Prostate gland (tissue), 2 donors: Measurements from ENCODE around the gene PCYOX1L. TPM values are rescaled to one million over a fixed set of nuclear protein-coding genes. Genes with fewer than 3 reads are reported as not detected.

ENCODE experiments used
- DNase-seq: peaks from one replicate; pipeline ENCODE4 v3.0.0-alpha.2; 2019; ENCODE audit warnings: low spot score
- H3K27ac ChIP-seq, 2 donors: fragments of 200-600 bp; sonication (generic); 2 replicates each; pipeline ENCODE4 v1.5.1; 2017 to 2019
- H3K27me3 ChIP-seq: fragments of 200-600 bp; sonication (generic); replicated peaks from 2 replicates; pipeline ENCODE4 v1.5.1; 2019; ENCODE audit not compliant: insufficient read depth
- H3K36me3 ChIP-seq, 2 donors: fragments of 200-600 bp; sonication (generic); 1 replicate in 1 of 2; 2 replicates in 1 of 2; pipeline versions ENCODE4 v1.5.1 to v1.8.1; 2017 to 2019
- H3K4me1 ChIP-seq: fragments of 200-600 bp; sonication (generic); replicated peaks from 2 replicates; pipeline ENCODE4 v1.5.1; 2019
- H3K4me3 ChIP-seq, 2 donors: fragments of 200-600 bp; sonication (generic); 2 replicates each; pipeline ENCODE4 v1.5.1; 2017 to 2019
- H3K9me3 ChIP-seq: fragments of 200-600 bp; sonication (generic); 2 replicates; pipeline ENCODE4 v1.5.1; 2017
- POLR2A ChIP-seq: fragments of 450-650 bp; IDR thresholded peaks from one replicate; pipeline ENCODE4 v1.6.1; 2016; ENCODE audit warnings: antibody characterized with exemption, mild to moderate bottlenecking
- POLR2AphosphoS5 ChIP-seq: sonication (generic); formaldehyde crosslinking; IDR thresholded peaks from one replicate; pipeline ENCODE4 v1.6.1; 2017; ENCODE audit warnings: antibody characterized with exemption
- WGBS: methylation state at CpG from one replicate; pipeline ENCODE4 v1.1.5; 2018; 5-methylcytosine and 5-hydroxymethylcytosine counted together
- intact Hi-C: fragments of 100-400 bp; cut with DNase I; formaldehyde crosslinking; loops from one replicate; pipeline ENCODE4 v1.14.2; 2022
- total RNA-seq, 2 donors: library from RNA; depleted of rRNA; stranded (reverse); fragments of >200 nt; gene quantifications; one replicate each; pipeline ENCODE4 v1.1.0, GENCODE V29; 2016
- TF ChIP-seq, protein P1 (sequence below), 4 experiments: fragments of 200-600 bp in 2 of 4; fragments of 450-650 bp in 2 of 4; sonication (generic) in 2 of 4; IDR thresholded peaks; 1 replicate in 3 of 4; 2 replicates in 1 of 4; pipeline ENCODE4 v1.5.1; 2016 to 2019; ENCODE audit warnings: antibody characterized with exemption in 4 of 4, mild to moderate bottlenecking in 2 of 4, moderate library complexity in 2 of 4

The PCYOX1L gene
- total RNA-seq, 2 donors from 2014 or later, result 7.7 to 20.7 TPM

DNA sequence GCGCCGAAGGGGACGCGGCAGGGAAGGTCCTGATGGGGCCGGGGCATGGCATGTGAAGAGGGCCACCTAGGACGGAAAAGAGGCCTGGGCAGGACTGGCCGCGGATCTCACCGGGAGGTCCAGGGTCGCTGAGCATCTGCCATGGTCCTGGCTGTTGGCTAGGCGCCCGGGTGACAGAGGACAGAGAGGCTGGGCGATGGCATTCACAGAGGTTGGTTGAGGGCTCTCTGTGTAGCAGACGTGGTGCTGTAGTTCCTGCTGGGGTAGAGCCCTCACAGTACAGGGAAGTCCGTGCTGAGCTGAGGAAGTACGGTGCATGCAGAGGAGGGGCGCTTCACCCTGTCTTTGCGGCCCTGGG, 427 bp downstream of the PCYOX1L start:
- no peaks in the 10 kb centered on the region for H3K27me3 ChIP-seq
- H3K36me3 ChIP-seq, result no peaks in the 10 kb centered on the region
- no peak for DNase-seq
- H3K4me1 ChIP-seq, result no peaks in the 10 kb centered on the region
- no peaks in the 10 kb centered on the region for H3K9me3 ChIP-seq
- intact Hi-C loops, result loop anchor here (5.0 kb wide), 1 partner anchor 91 kb away; no protein-coding TSS in a partner anchor
- peak overlapping the region; percentile 28 to 47 for H3K27ac ChIP-seq
- WGBS, result 1% methylated on average over 17 of the region's 18 CpGs
- TF ChIP-seq POLR2A, result no peak
- no peak for TF ChIP-seq POLR2AphosphoS5
- TF ChIP-seq, protein P1, sequence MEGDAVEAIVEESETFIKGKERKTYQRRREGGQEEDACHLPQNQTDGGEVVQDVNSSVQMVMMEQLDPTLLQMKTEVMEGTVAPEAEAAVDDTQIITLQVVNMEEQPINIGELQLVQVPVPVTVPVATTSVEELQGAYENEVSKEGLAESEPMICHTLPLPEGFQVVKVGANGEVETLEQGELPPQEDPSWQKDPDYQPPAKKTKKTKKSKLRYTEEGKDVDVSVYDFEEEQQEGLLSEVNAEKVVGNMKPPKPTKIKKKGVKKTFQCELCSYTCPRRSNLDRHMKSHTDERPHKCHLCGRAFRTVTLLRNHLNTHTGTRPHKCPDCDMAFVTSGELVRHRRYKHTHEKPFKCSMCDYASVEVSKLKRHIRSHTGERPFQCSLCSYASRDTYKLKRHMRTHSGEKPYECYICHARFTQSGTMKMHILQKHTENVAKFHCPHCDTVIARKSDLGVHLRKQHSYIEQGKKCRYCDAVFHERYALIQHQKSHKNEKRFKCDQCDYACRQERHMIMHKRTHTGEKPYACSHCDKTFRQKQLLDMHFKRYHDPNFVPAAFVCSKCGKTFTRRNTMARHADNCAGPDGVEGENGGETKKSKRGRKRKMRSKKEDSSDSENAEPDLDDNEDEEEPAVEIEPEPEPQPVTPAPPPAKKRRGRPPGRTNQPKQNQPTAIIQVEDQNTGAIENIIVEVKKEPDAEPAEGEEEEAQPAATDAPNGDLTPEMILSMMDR (IDR thresholded peaks at IDR 0.05), result no peak
- peak overlapping the region; percentile 60 to 61 for H3K4me3 ChIP-seq

DNA sequence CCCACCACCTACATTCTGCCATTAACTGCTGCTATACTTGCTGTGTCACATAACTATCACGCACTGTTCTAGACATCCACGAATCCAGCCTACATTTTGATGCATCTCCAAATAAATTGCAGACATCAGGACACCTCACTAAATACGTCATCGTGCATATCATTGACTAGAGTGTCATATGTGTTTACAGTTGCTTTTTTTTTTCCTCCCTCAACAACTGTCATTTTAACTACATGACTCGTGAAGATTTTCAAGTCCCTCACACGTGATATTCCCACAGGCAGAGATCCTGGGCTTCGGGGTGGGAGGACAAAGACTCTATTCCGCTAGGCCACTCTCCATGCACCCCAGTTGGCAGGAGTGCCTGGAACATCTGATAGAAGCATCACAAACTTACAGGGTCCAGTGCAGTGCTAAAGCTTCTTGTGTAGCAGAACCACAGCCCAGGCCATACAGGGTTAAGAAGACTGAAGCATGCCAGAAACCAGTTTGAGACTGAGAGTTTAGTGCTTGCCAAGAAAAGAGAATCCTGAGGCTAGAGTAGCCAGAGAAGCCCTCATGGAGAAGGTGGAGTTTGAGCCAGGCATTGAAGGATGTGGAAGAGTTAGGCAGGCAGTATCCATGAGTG, 1.1 kb downstream of the PCYOX1L start:
- no peak for DNase-seq
- Histone ChIP-seq H3K4me1 (no peaks in the 10 kb centered on the region), H3K9me3 (no peaks in the 10 kb centered on the region), H3K27me3 (no peaks in the 10 kb centered on the region), H3K4me3 (no peak overlapping the region), H3K27ac (no peak overlapping the region), H3K36me3 (no peaks in the 10 kb centered on the region)
- intact Hi-C loops, result loop anchor here (5.0 kb wide), 1 partner anchor 92 kb away; no protein-coding TSS in a partner anchor
- 86% methylated on average over 8 of the region's 8 CpGs for WGBS
- TF ChIP-seq POLR2A (no peak), POLR2AphosphoS5 (no peak)
- TF ChIP-seq, protein P1 (IDR thresholded peaks at IDR 0.05), result no peak

DNA sequence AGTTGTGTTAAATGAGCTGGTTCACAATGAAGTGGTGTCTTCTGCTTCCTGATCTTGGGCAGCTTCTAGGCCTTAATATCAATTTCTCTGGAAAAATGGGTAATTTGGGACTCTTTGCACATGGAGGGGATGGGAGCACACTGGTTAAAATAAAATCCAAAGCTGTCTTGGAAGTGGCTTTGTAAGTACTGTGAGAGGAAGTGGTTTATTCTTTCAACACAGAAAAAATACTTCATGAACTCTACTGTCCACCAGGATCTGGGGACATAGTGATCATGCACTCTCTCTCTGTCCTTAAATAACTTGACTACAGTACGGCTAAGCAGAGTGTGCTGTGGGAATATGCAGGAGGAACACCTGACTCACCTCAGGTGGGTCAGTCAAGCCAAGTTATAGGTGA, 2.4 kb downstream of the PCYOX1L start:
- intact Hi-C loops, result no loop called here

DNA sequence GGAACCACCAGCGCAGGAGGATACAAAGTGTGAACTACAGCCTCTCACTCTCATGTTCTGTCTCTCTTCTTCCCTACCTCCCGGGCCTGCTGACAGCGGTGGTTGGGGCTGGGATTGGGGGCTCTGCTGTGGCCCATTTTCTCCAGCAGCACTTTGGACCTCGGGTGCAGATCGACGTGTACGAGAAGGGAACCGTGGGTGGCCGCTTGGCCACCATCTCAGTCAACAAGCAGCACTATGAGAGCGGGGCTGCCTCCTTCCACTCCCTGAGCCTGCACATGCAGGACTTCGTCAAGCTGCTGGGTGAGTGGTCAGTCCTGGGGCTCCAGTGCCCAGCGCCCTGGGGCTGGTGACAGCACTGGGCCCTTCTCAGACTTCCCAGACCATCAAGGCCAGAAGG, 4.7 kb downstream of the PCYOX1L start:
- no peaks in the 10 kb centered on the region for H3K27me3 ChIP-seq
- WGBS, result 87% methylated on average over 12 of the region's 12 CpGs
- no peaks in the 10 kb centered on the region for H3K36me3 ChIP-seq
- TF ChIP-seq, protein P1 (IDR thresholded peaks at IDR 0.05), result no peak
- TF ChIP-seq POLR2AphosphoS5 (no peak), POLR2A (no peak)
- DNase-seq, result no peak
- H3K4me3 ChIP-seq, result no peak overlapping the region
- H3K9me3 ChIP-seq, result no peaks in the 10 kb centered on the region
- no peak overlapping the region for H3K27ac ChIP-seq
- H3K4me1 ChIP-seq, result no peaks in the 10 kb centered on the region
- intact Hi-C loops, result no loop called here

More for the DNA sequence above, 2.4 kb downstream of the PCYOX1L start:
- no peak for DNase-seq
- Histone ChIP-seq H3K27ac (no peak overlapping the region), H3K27me3 (no peaks in the 10 kb centered on the region), H3K4me1 (no peaks in the 10 kb centered on the region), H3K4me3 (no peak overlapping the region), H3K36me3 (no peaks in the 10 kb centered on the region), H3K9me3 (no peaks in the 10 kb centered on the region)
- TF ChIP-seq POLR2AphosphoS5, result no peak
- no peak for TF ChIP-seq POLR2A
- TF ChIP-seq, protein P1 (IDR thresholded peaks at IDR 0.05), result no peak
- WGBS, result 76% methylated on average over 1 of the region's 1 CpG

DNA sequence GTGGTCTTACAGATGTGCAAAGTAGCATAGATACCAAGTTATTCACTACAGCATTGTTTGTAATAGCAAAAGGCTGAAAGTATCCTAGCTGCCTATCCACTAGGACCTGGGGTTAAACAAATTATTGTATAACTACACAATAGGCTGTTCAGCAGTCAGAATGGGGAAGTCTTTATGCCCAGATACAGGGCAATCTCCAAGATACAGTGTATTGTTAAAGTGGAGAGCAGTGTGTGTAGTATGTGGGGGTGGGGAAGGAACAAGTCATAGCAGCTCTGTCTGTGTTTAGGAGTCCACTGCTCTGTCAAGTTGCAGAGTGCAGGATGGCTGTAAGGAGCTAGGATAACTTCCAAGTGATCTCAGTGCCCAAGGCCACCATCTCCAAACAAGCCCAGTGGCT, 5.5 kb downstream of the PCYOX1L start:
- no peaks in the 10 kb centered on the region for H3K36me3 ChIP-seq
- H3K27ac ChIP-seq, result no peak overlapping the region
- TF ChIP-seq POLR2AphosphoS5 (no peak), POLR2A (no peak)
- no peaks in the 10 kb centered on the region for H3K9me3 ChIP-seq
- H3K4me3 ChIP-seq, result no peak overlapping the region
- H3K27me3 ChIP-seq, result no peaks in the 10 kb centered on the region
- no peak for DNase-seq
- intact Hi-C loops, result no loop called here
- no peaks in the 10 kb centered on the region for H3K4me1 ChIP-seq
